HUES64 (cell line): ENCODE measurements around the gene USP31.

Experiments used
- H3K27ac ChIP-seq: 2 replicates; pipeline ENCODE4 v1.7.0; 2013; ENCODE audit warnings: low read depth, low read length, inconsistent platforms
- H3K27me3 ChIP-seq: 2 replicates; pipeline ENCODE4 v1.6.1; 2013; ENCODE audit warnings: mild to moderate bottlenecking, low read length; ENCODE audit not compliant: insufficient read depth
- H3K36me3 ChIP-seq: 2 replicates; pipeline ENCODE4 v1.6.1; 2013; ENCODE audit warnings: mild to moderate bottlenecking, low read length; ENCODE audit not compliant: insufficient read depth
- H3K4me1 ChIP-seq: 2 replicates; pipeline ENCODE4 v1.6.1; 2013; ENCODE audit warnings: mild to moderate bottlenecking, low read length, moderate library complexity; ENCODE audit not compliant: insufficient read depth
- H3K4me3 ChIP-seq: 2 replicates; pipeline ENCODE4 v1.5.1; 2013; ENCODE audit warnings: mild to moderate bottlenecking, low read length, moderate library complexity
- H3K9ac ChIP-seq: 2 replicates; pipeline ENCODE4 v1.6.1; 2013; ENCODE audit warnings: mild to moderate bottlenecking, low read depth, low read length
- H3K9me3 ChIP-seq: 2 replicates; pipeline ENCODE4 v1.6.1; 2013; ENCODE audit warnings: low read depth, low read length; ENCODE audit not compliant: insufficient read depth
- WGBS: fragments of 150-250, 120-280 bp; methylation state at CpG from one replicate; pipeline ENCODE4 v1.1.7; 2013; ENCODE audit warnings: missing lambda C conversion rate; 5-methylcytosine and 5-hydroxymethylcytosine counted together

The USP31 gene

DNA sequence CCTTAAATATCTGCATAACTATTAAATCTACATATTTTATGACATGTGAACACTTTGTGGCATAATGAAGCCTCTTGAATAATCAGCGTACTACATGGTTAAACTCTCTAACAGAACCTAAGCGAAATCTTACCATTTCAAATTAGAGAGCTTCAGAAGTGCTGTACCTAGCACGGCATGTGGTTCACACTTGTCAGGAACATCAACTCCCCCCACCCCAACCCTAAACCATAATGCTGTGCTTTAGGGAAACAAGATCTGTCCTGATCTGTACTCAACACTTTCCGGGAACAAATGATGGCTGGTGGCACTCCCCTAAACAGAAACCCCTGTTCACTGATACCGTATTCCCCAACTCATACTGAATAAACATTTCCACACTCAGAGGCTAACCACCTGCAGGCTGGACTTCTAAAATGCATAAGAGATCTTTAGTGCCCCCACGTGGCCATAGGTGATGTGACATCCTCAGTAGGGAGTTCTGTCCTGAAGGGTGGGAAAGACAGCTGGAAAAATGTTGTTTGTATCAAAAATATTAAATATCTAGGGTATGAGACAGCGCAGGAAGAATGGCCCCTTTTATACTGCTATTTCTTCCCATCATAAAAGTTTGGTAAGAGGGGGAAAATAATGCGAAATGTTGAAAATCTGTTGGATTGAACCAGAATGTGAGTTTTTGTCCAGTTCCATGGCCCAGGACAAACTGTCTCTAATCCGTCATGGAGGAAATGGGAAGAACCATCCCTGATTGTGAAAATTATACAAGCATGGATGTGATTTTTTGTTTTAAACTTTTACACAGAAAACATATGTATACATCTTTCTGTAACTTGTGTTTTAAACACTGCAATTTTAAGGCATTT, 88.6 kb downstream of the USP31 start:
- Histone ChIP-seq H3K27me3 (no peaks in the 10 kb centered on the region), H3K9ac (no peak overlapping the region), H3K27ac (no peak overlapping the region), H3K4me3 (no peak overlapping the region), H3K9me3 (no peaks in the 10 kb centered on the region), H3K36me3 (no peaks in the 10 kb centered on the region), H3K4me1 (peaks cover 10% of the 10 kb centered on the region)
- WGBS, result 58% methylated on average over 8 of the region's 9 CpGs

DNA sequence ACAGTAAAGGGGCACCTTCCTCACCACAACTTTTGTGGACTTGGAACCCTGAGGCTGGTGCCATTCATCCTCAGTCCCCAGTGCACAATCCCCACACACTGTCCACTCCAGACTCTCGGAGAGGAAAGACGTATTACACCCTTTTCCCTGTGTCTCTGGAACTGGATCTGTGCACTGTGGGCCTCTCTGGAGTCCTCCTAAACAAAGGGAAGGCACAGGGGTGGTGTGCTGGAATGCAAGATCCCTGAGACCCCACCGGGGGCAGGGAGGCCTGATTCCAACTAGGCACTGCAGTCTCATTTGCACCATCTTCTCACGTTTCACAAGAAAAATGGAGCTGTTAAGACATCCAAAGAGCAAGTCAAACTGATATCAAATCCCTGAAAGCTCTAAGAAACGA, 89.8 kb downstream of the USP31 start:
- no peaks in the 10 kb centered on the region for H3K36me3 ChIP-seq
- no peak overlapping the region for H3K27ac ChIP-seq
- no peaks in the 10 kb centered on the region for H3K27me3 ChIP-seq
- H3K4me1 ChIP-seq, result peaks cover 10% of the 10 kb centered on the region
- 86% methylated on average over 5 of the region's 5 CpGs for WGBS
- no peaks in the 10 kb centered on the region for H3K9me3 ChIP-seq
- no peak overlapping the region for H3K9ac ChIP-seq
- no peak overlapping the region for H3K4me3 ChIP-seq

DNA sequence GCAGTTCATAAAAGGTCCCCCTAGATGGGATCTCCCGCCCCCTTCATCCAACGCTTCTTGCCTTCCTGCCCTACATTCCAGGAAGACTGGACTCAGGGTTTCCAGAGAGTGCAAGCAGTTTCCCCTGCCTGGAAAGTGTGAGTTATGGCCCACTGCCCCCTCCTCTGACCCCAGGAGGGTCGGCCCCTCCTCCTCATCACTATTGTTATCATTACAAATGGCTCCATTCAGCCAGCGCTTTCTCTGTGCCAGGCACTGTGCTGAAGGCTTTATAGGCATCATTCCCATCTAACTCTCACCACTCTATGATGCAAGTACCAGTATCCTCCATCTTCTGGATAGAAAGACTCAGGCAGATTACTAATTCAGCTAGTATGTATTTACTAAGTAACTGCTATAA, 90.7 kb downstream of the USP31 start:
- H3K27me3 ChIP-seq, result no peaks in the 10 kb centered on the region
- 78% methylated on average over 4 of the region's 4 CpGs for WGBS
- H3K27ac ChIP-seq, result no peak overlapping the region
- no peak overlapping the region for H3K9ac ChIP-seq
- no peaks in the 10 kb centered on the region for H3K9me3 ChIP-seq
- H3K4me1 ChIP-seq, result peaks cover 10% of the 10 kb centered on the region
- H3K4me3 ChIP-seq, result no peak overlapping the region
- no peaks in the 10 kb centered on the region for H3K36me3 ChIP-seq

DNA sequence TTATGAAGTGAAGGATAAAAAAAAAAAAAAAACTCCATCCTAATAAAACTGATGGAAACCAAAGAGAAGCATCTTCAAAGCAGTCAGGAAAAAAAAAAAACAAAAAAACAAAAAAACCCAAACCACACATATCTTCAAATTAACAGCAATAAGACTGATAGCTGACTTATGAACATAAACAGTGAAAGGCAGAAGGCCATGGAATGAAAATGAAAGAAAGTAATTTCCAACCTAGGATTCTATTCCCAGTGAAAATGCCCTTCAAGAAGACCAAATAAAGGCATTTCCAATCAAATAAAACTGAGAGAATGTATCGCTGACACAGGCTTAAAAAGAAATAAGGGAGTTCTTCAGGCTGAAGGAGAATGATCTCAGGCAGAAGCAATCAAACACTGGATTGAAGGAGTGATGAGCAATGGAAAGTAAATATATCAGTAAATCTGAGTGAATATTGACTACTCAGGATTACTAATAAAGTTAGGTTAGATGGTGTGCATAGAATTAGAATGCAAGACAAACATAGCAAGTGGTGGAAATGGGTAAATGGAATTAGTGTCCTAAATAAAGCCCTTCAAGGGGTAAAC, 92.1 kb downstream of the USP31 start:
- Histone ChIP-seq H3K27me3 (no peaks in the 10 kb centered on the region), H3K27ac (no peak overlapping the region), H3K4me1 (peaks cover 9% of the 10 kb centered on the region), H3K4me3 (no peak overlapping the region), H3K36me3 (no peaks in the 10 kb centered on the region), H3K9ac (no peak overlapping the region), H3K9me3 (no peaks in the 10 kb centered on the region)
- WGBS, result 100% methylated on average over 1 of the region's 1 CpG

DNA sequence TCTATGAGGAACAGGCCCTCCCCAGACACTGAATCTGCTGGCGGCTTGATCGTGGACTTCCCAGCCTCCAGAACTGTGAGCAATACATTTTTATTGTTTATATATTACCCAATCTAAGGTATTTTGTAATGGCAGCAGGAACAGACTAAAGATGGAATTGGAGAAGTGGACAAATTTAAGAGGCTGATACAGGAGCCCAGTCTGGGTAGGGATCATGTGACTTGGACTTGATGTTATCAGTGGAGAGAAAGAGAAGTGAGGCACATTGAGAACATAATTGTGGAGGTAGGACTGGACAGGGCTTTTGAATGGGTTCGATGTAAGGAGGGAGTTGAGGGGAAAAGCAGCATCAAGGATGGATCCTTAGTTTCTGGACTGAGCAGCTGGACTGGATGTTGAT, 93.8 kb downstream of the USP31 start:
- H3K4me1 ChIP-seq, result peaks cover 4% of the 10 kb centered on the region; the same call in 1 of the 2 replicates
- no peaks in the 10 kb centered on the region for H3K36me3 ChIP-seq
- no peak overlapping the region for H3K4me3 ChIP-seq
- H3K27ac ChIP-seq, result no peak overlapping the region
- H3K9me3 ChIP-seq, result no peaks in the 10 kb centered on the region
- WGBS, result 98% methylated on average over 3 of the region's 3 CpGs
- H3K27me3 ChIP-seq, result no peaks in the 10 kb centered on the region
- no peak overlapping the region for H3K9ac ChIP-seq

DNA sequence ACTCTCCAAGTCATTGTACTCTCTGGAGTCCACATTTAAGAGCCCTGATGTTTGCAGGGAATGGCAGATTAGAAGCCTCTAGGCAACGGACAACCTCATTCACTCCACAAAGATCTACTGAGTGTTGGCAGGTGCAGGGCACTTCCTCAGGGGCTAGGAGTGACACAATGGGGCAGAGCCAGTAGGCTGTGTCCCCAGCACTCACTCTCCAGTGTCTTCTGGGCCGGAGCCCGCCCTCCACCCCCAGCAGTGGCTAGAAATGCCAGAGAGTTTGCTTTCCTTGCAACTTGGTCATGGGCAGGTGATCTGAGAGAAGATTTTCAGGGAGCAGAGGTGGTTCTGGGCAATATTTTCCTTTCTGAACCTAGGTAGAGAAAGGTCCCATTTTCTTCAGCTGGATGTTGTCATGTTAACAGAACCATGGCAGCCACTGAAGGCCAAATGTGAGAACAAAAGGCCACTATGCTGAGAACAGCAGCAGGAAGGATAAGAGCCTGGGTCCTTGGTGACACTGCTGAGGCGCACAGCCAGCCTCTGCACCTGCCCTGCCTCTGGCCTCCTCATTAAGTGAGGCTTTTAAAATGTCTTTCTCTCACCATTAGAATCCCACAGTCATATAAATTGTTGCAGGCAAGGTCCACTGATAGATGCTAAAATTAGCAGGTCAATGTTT, 96.2 kb downstream of the USP31 start:
- H3K4me1 ChIP-seq, result no peaks in the 10 kb centered on the region
- WGBS, result 87% methylated on average over 4 of the region's 4 CpGs
- H3K27ac ChIP-seq, result no peak overlapping the region
- H3K9me3 ChIP-seq, result no peaks in the 10 kb centered on the region
- H3K36me3 ChIP-seq, result no peaks in the 10 kb centered on the region
- no peak overlapping the region for H3K9ac ChIP-seq
- no peak overlapping the region for H3K4me3 ChIP-seq
- H3K27me3 ChIP-seq, result no peaks in the 10 kb centered on the region

DNA sequence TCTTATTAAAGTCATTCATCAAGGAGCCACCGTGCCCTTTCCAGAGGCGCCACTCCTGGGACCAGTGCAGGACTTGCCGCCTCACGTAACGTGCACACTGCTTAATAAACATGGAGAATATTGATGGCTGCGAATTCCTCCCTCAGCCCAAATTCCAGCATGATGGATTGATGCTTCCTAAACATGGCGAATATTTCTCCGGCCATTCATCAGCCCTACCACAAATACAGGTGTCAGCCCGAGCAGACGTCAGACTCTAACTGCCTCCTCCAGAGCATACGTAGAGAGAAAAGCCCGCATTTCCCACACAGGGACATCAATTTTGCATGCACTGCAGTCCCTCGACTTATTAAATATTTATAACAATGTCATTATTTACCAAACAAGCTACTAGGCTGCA, 97.0 kb downstream of the USP31 start:
- Histone ChIP-seq H3K27me3 (no peaks in the 10 kb centered on the region), H3K9ac (no peak overlapping the region), H3K27ac (no peak overlapping the region), H3K4me1 (no peaks in the 10 kb centered on the region), H3K36me3 (no peaks in the 10 kb centered on the region), H3K4me3 (no peak overlapping the region), H3K9me3 (no peaks in the 10 kb centered on the region)
- WGBS, result 91% methylated on average over 13 of the region's 13 CpGs

DNA sequence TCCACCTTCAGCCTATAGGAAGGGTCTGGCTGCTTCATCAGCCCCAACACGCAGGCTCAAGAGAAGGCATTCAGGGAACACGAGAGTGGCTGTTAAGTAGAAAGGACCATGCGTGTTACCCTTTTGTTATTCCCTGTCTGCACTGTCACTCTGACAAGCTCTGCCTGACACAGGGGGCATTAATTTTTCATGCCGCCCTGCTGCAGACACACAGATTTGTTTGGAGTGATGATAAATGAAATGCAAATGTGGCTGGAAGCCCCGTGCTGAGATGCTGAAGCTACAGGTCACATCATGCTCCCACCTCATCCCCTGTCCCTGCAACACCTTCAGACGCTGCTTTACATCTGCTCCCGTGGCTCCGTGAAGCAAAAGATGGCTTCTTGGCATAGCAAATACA, 97.7 kb downstream of the USP31 start:
- WGBS, result 82% methylated on average over 8 of the region's 8 CpGs

DNA sequence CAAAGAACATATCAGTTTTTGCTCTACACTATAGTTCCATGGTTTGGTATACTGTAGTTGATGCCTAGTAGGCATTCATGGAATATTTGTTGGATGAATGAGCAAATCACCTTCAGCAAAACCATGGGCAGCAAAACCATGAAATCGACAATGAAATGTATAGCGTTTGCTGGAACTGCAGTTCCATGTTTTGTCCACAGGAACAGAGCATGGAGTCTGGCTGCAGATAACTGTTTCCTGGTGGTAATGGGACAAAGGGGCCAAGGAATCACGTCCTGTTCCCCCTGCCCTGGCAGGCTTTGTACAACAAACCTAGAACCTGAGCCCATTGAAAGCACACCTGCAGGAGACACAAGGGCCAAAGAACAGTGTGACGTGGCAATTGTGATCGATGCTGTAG, 101.1 kb downstream of the USP31 start:
- H3K27me3 ChIP-seq, result no peaks in the 10 kb centered on the region
- no peak overlapping the region for H3K9ac ChIP-seq
- no peaks in the 10 kb centered on the region for H3K9me3 ChIP-seq
- no peaks in the 10 kb centered on the region for H3K4me1 ChIP-seq
- WGBS, result 81% methylated on average over 5 of the region's 5 CpGs
- no peaks in the 10 kb centered on the region for H3K36me3 ChIP-seq
- no peak overlapping the region for H3K27ac ChIP-seq
- no peak overlapping the region for H3K4me3 ChIP-seq

More for the DNA sequence above, 97.7 kb downstream of the USP31 start:
- no peaks in the 10 kb centered on the region for H3K4me1 ChIP-seq
- no peak overlapping the region for H3K4me3 ChIP-seq
- H3K9ac ChIP-seq, result no peak overlapping the region
- no peaks in the 10 kb centered on the region for H3K27me3 ChIP-seq
- no peaks in the 10 kb centered on the region for H3K9me3 ChIP-seq
- H3K27ac ChIP-seq, result no peak overlapping the region
- H3K36me3 ChIP-seq, result no peaks in the 10 kb centered on the region

DNA sequence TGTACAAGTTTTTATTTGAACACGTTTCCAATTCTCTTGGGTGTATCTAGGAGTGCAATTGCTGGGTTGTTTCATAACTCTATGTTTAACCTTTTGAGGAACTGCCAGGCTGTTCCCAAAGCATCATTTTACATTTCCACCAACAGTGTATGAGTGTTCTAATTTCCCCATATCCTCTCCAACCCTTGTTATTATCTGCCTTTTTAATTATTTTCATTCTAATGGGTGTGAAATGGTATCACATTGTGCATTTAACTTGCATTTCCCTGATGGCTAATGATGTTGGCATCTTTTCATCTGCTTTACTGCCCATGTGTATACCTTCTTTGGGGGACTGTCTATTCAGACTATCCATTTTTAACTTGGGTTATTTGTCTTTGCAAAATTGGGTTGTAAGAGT, 104.2 kb downstream of the USP31 start:
- Histone ChIP-seq H3K36me3 (no peaks in the 10 kb centered on the region), H3K4me1 (no peaks in the 10 kb centered on the region), H3K27ac (no peak overlapping the region), H3K9me3 (no peaks in the 10 kb centered on the region), H3K27me3 (no peaks in the 10 kb centered on the region), H3K9ac (no peak overlapping the region), H3K4me3 (no peak overlapping the region)
- 88% methylated on average over 1 of the region's 1 CpG for WGBS

DNA sequence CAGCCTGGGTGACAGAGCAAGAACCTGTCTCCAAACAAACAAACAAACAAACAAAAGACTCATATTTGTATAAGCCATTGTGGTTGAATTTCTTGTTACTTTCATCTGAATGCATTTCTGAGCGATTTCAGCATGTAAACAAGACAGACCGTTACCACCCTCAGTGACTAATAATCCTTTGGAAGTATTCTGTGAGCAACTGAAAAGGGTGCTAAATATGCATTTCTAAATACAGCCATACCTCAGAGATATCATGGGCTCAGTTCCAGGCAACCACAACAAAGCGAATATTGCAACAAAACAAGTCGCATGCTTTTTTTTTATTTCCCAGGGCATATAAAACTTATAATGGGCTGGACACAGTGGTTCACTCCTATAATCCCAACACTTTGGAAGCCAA, 109.0 kb downstream of the USP31 start:
- Histone ChIP-seq H3K27me3 (no peaks in the 10 kb centered on the region), H3K4me3 (no peak overlapping the region), H3K9ac (no peak overlapping the region), H3K27ac (no peak overlapping the region), H3K4me1 (no peaks in the 10 kb centered on the region), H3K9me3 (no peaks in the 10 kb centered on the region), H3K36me3 (no peaks in the 10 kb centered on the region)
- 94% methylated on average over 4 of the region's 4 CpGs for WGBS
